Peyer's patch (tissue), 4 donors: ENCODE results near the gene INPP1.

Experiments used
- POLR2A ChIP-seq, 2 donors: fragments of 450-650 bp; IDR thresholded peaks; one replicate each; pipeline ENCODE4 v1.5.1; 2017; ENCODE audit warnings: antibody characterized with exemption in 2 of 2, mild to moderate bottlenecking in 2 of 2, moderate library complexity in 2 of 2
- TF ChIP-seq, protein P1 (sequence below), 6 experiments: fragments of 450-650 bp in 4 of 6; fragments of 200-600 bp in 2 of 6; sonication (generic) in 1 of 6; IDR thresholded peaks; one replicate each; pipeline ENCODE4 v1.5.1; 2017 to 2019; ENCODE audit warnings: antibody characterized with exemption in 6 of 6, mild to moderate bottlenecking in 3 of 6, moderate library complexity in 1 of 6

DNA sequence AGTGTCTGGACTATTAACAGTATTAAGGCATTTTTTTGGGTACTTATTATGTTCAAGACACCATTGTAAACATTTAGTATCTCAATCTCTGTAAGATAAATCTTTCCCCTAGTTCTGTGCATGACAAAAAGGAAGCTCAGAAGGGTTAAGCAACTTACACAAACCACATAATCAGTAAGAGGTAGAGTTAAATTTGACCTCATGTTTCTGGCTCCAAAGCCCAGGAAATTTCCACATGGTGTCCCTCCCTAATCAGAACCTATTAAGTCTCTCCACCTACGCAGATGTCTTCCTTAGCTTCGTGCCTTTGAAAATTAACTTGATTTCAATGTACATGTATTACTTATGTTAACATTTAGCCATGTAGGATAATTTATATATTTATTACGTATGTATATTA lies 66.8 kb downstream of the INPP1 start:
- TF ChIP-seq, protein P1, sequence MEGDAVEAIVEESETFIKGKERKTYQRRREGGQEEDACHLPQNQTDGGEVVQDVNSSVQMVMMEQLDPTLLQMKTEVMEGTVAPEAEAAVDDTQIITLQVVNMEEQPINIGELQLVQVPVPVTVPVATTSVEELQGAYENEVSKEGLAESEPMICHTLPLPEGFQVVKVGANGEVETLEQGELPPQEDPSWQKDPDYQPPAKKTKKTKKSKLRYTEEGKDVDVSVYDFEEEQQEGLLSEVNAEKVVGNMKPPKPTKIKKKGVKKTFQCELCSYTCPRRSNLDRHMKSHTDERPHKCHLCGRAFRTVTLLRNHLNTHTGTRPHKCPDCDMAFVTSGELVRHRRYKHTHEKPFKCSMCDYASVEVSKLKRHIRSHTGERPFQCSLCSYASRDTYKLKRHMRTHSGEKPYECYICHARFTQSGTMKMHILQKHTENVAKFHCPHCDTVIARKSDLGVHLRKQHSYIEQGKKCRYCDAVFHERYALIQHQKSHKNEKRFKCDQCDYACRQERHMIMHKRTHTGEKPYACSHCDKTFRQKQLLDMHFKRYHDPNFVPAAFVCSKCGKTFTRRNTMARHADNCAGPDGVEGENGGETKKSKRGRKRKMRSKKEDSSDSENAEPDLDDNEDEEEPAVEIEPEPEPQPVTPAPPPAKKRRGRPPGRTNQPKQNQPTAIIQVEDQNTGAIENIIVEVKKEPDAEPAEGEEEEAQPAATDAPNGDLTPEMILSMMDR (IDR thresholded peaks at IDR 0.05) = no peak
- TF ChIP-seq POLR2A (IDR thresholded peaks at IDR 0.05) = no peak
